AG09319 (cell line): Measurements from ENCODE around the gene OBI1.

Experiments used
- DNase-seq: peaks from one replicate; pipeline ENCODE4 v3.0.0-alpha.2; 2010; ENCODE audit warnings: low read depth; ENCODE audit errors: extremely low read depth
- TF ChIP-seq, protein P1 (sequence below): IDR thresholded peaks from 2 replicates; pipeline ENCODE4 v1.5.1; 2011; ENCODE audit warnings: low read depth, mild to moderate bottlenecking, inconsistent platforms, low read length, moderate library complexity

The OBI1 gene

DNA sequence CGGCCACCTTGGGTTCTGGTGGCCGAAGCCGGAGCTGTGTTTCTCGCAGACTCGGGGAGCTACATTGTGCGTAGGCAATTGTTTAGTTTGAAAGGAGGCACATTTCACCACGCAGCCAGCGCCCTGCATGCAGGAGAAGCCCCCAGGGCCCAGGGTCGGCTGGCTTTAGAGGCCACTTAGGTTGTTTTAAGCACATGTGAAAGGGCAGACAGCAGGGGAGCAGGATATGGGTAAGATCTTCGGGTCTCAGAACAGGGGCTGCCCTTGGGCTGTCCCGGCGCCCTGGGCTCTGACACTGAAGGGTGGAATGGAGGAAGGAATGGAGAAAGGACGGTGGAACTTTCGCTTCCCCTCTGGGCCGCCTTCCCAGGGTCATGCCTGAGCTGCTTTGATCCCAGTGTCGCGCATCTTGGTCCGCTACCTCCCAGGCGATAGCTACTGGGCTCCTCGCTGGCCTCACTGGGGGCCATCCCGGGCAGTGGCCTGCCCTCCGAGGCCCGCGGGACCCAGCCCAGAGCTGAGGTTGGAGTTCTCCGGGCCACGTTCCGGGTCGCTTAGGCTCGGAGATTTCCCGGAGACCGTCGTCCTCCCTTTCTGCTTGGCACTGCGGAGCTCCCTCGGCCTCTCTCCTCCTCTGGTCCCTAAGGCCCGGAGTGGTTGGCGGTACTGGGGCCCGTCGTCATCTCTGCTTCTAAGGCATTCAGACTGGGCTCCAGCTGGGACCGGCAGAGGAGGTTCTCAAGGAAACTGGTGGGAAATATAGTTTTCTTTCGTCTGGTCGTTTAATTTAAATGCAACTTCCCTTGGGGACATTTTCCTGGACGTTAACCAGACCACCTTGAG, 51.3 kb downstream of the OBI1 start:
- TF ChIP-seq, protein P1, sequence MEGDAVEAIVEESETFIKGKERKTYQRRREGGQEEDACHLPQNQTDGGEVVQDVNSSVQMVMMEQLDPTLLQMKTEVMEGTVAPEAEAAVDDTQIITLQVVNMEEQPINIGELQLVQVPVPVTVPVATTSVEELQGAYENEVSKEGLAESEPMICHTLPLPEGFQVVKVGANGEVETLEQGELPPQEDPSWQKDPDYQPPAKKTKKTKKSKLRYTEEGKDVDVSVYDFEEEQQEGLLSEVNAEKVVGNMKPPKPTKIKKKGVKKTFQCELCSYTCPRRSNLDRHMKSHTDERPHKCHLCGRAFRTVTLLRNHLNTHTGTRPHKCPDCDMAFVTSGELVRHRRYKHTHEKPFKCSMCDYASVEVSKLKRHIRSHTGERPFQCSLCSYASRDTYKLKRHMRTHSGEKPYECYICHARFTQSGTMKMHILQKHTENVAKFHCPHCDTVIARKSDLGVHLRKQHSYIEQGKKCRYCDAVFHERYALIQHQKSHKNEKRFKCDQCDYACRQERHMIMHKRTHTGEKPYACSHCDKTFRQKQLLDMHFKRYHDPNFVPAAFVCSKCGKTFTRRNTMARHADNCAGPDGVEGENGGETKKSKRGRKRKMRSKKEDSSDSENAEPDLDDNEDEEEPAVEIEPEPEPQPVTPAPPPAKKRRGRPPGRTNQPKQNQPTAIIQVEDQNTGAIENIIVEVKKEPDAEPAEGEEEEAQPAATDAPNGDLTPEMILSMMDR: no peak
- no peak for DNase-seq

DNA sequence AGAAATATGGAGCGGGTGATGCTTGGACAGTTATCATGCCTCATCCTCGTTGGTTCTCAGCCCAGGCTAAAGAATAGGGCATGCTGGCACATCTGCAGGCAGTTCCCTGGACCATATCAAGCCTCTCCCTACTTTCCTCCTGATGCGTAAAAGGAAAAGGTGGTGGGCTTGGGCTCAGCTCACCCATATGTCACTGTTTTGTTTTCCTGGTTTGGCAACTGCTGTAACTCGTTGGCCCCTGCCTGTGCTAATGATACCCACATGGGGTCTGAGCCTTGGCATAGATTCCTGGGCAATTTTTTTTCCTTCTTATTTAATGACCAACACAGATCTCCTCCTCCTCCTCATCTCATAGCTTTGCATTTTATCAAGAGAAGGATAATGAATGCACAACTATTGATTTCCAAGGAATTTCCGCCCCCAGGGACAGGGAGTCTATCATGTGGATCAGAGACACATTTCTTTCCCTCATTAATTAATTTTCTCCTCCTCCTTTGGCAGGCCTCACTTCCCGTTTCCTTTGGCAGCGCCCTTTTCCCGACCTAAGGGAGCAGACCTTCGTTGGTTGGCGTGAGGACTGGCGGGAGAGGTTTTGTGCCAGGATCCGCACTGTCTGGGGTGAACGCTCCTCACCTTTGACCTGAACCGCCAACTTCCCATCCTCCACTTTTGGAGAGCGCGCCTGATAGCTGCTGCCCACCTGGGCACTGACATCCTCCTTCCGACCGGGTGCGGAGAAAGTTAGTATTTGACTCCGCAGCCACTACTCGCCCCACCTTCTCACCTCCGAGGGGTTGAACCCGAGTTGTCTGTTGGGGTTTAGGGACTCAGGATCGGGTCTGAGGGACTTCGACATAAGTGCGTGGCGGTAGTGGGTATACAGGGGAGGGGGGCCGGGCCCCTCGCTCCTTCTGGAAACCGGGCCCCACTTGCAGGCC, 52.2 kb downstream of the OBI1 start:
- TF ChIP-seq, protein P1: no peak
- DNase-seq: no peak

- DNase-seq: no peak
- TF ChIP-seq, protein P1: no peak
Measured at GRCh38 chr13:78604782-78605611, 54.0 kb downstream of the OBI1 start.

DNA sequence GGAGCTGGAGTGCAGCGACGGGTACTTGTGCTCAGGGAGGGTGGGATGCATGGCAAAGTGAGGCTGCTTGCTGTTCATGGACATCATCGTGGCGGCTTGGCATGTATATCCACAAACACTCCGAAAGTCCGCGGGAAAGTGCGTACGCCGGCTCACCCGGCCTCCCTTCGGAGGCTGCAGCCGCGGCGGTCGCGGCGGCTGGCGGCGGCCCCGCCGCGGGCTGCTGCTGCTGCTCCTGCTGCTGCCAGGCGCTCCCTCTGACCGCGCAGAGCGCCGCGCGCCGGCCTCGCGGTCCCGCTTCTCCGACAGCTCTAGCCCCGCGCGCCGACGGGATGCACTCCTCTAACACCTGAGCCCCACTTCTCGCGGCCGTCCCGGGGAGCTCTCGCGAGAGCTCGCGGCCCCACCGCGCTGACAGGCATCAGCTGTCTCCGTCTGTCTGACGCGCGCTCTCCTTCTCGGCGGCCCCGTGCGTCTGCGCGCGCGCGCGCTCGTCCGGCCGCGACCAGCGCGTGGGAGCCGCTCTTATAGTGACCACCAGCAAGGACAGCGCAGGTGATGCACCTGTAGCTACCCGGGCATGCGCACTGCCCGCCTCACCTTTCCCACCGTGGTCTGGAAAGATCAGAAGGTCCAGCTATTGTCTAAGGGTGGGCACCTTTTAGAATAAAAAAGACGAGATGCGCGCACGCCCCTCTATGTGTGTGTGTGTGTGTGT, 55.6 kb downstream of the OBI1 start, which contains the start of gene POU4F1:
TSS of gene POU4F1 (minus strand) at position 313 of the 718 bp plus-strand sequence. CDS start at position 87, 226 bp downstream.
- no peak for DNase-seq
- TF ChIP-seq, protein P1: no peak

- TF ChIP-seq, protein P1: no peak
- DNase-seq: no peak
Measured at GRCh38 chr13:78602561-78603239, 56.3 kb downstream of the OBI1 start.
